CD14-positive monocyte (primary cell): ENCODE results near the gene SUSD6. TPM values are rescaled to one million over a fixed set of nuclear protein-coding genes. Genes with fewer than 3 reads are reported as not detected.

Source experiments
- DNase-seq, 3 donors: peaks; one replicate each; pipeline ENCODE4 v3.0.0-alpha.2; 2011 to 2022
- H2AFZ ChIP-seq: 2 replicates; pipeline ENCODE4 v1.6.0; 2012; ENCODE audit warnings: mild to moderate bottlenecking, low read depth, low read length, inconsistent platforms; ENCODE audit not compliant: insufficient read depth, poor library complexity, severe bottlenecking
- H3K27ac ChIP-seq, 2 donors: 1 replicate in 1 of 2; 2 replicates in 1 of 2; pipeline ENCODE4 v1.5.1; 2012 to 2013; ENCODE audit warnings: low read length in 2 of 2, control low read depth in 1 of 2, inconsistent platforms in 1 of 2, low read depth in 1 of 2, mild to moderate bottlenecking in 1 of 2
- H3K27me3 ChIP-seq, 2 donors: one replicate each; pipeline versions ENCODE4 v1.6.0 to v1.6.1; 2011 to 2013; ENCODE audit warnings: low read length in 2 of 2; ENCODE audit not compliant: control insufficient read depth in 2 of 2, insufficient read depth in 2 of 2
- H3K36me3 ChIP-seq, 2 donors: replicated peaks in 1 of 2; 1 replicate in 1 of 2; 2 replicates in 1 of 2; pipeline versions ENCODE4 v1.5.1 to v1.6.1; 2012 to 2013; ENCODE audit warnings: low read length in 2 of 2, control low read depth in 1 of 2, inconsistent platforms in 1 of 2, mild to moderate bottlenecking in 1 of 2; ENCODE audit not compliant: insufficient read depth in 2 of 2, control insufficient read depth in 1 of 2
- H3K4me1 ChIP-seq, 2 donors: 1 replicate in 1 of 2; 2 replicates in 1 of 2; pipeline versions ENCODE4 v1.5.1 to v1.6.1; 2012 to 2013; ENCODE audit warnings: low read length in 2 of 2, control low read depth in 1 of 2, inconsistent platforms in 1 of 2, mild to moderate bottlenecking in 1 of 2, moderate library complexity in 1 of 2; ENCODE audit not compliant: insufficient read depth in 2 of 2, control insufficient read depth in 1 of 2
- H3K4me2 ChIP-seq: replicated peaks from 2 replicates; pipeline ENCODE3; 2012; ENCODE audit warnings: low read length, moderate library complexity, mild to moderate bottlenecking; ENCODE audit not compliant: poor library complexity, severe bottlenecking; ENCODE audit errors: extremely low read depth
- H3K4me3 ChIP-seq, 3 experiments: fragments of 200-600 bp in 1 of 3; sonication (generic) in 1 of 3; replicated peaks in 1 of 3; 1 replicate in 2 of 3; 2 replicates in 1 of 3; pipeline ENCODE4 v1.5.1; 2011 to 2013; ENCODE audit warnings: low read length in 3 of 3, mild to moderate bottlenecking in 3 of 3, control low read depth in 2 of 3, low read depth in 2 of 3, inconsistent platforms in 1 of 3, moderate library complexity in 1 of 3
- H3K79me2 ChIP-seq: 2 replicates; pipeline ENCODE4 v1.6.0; 2012; ENCODE audit warnings: mild to moderate bottlenecking, control low read depth, inconsistent platforms, low read length, moderate library complexity; ENCODE audit not compliant: insufficient read depth
- H3K9ac ChIP-seq: 2 replicates; pipeline ENCODE4 v1.6.0; 2017; ENCODE audit warnings: low read length, mild to moderate bottlenecking; ENCODE audit not compliant: insufficient read depth, poor library complexity, severe bottlenecking
- H3K9me3 ChIP-seq, 2 donors: replicated peaks in 1 of 2; 1 replicate in 1 of 2; 2 replicates in 1 of 2; pipeline versions ENCODE4 v1.5.1 to v1.6.1; 2012 to 2013; ENCODE audit warnings: low read length in 2 of 2, control low read depth in 1 of 2; ENCODE audit not compliant: control insufficient read depth in 1 of 2, insufficient read depth in 1 of 2
- H4K20me1 ChIP-seq: 2 replicates; pipeline ENCODE4 v1.6.0; 2012; ENCODE audit warnings: mild to moderate bottlenecking, low read length, control low read depth, moderate library complexity; ENCODE audit not compliant: insufficient read depth
- H3K27ac Mint-ChIP-seq, 7 donors: one replicate each; pipeline ENCODE4 v1.8.0; 2020; ENCODE audit warnings: mild to moderate bottlenecking in 7 of 7, mixed read lengths in 7 of 7, moderate library complexity in 6 of 7, inconsistent platforms in 2 of 7
- H3K27me3 Mint-ChIP-seq, 3 donors: one replicate each; pipeline ENCODE4 v1.8.0; 2021 to 2022; ENCODE audit warnings: low read depth in 3 of 3, mild to moderate bottlenecking in 3 of 3, mixed read lengths in 3 of 3, moderate library complexity in 3 of 3, inconsistent platforms in 1 of 3
- H3K36me3 Mint-ChIP-seq, 2 donors: one replicate each; pipeline ENCODE4 v1.8.0; 2020; ENCODE audit warnings: mixed read lengths in 2 of 2, inconsistent platforms in 1 of 2, mild to moderate bottlenecking in 1 of 2
- H3K4me1 Mint-ChIP-seq: one replicate; pipeline ENCODE4 v1.8.0; 2020; ENCODE audit warnings: mild to moderate bottlenecking, mixed read lengths
- H3K4me3 Mint-ChIP-seq, 2 donors: one replicate each; pipeline ENCODE4 v1.8.0; 2020; ENCODE audit warnings: mild to moderate bottlenecking in 2 of 2, mixed read lengths in 2 of 2, moderate library complexity in 1 of 2
- H3K9me3 Mint-ChIP-seq, 7 donors: one replicate each; pipeline ENCODE4 v1.8.0; 2020 to 2022; ENCODE audit warnings: mixed read lengths in 7 of 7, mild to moderate bottlenecking in 6 of 7, moderate library complexity in 6 of 7, inconsistent platforms in 2 of 7
- WGBS: methylation state at CpG from one replicate; pipeline ENCODE4 v1.1.5; 2013; ENCODE audit warnings: missing lambda C conversion rate; ENCODE audit not compliant: insufficient coverage; 5-methylcytosine and 5-hydroxymethylcytosine counted together
- intact Hi-C, 2 donors: fragments of 100-400 bp; cut with micrococcal nuclease; formaldehyde crosslinking; loops; one replicate each; pipeline versions ENCODE4 v1.15.0 to v1.15.1; 2023
- polyA plus RNA-seq, 3 donors: library from polyadenylated mRNA; depleted of rRNA in 1 of 3; unstranded in 2 of 3; stranded (reverse) in 1 of 3; fragments of 300-500 nt in 2 of 3; fragments of >200 nt in 1 of 3; fragmentation: Illumina TruSeq in 2 of 3; gene quantifications; 1 replicate in 2 of 3; 2 replicates in 1 of 3; pipeline ENCODE4 v1.2.3, GENCODE V29; 2012 to 2021
- TF ChIP-seq, protein P1 (sequence below): fragments of 200-600 bp; IDR thresholded peaks from one replicate; pipeline ENCODE4 v1.8.0; 2022; ENCODE audit warnings: antibody characterized with exemption, mild to moderate bottlenecking

Gene SUSD6
- polyA plus RNA-seq, 3 donors, result 17.3 to 81.8 (median 30.1) TPM

DNA sequence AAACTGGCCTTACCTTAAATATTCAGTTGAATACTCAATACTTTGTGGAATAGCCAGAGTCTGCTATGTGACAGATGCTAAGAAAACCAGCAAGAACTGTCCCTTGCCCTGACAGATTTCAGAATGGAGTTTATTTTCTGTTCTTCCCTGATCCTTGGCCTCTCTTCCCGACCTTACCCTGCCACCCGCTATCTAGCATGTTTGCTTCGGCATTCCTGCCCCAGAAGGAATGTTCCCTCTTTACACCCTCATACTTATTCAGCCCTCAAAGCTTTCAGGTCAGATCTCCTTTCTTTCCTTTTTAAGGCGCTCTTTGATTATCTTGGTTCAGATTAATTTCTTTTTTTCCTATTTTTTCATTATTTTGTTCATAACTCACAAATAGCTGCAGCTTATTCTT lies 21.8 kb downstream of the SUSD6 start:
- TF ChIP-seq, protein P1, sequence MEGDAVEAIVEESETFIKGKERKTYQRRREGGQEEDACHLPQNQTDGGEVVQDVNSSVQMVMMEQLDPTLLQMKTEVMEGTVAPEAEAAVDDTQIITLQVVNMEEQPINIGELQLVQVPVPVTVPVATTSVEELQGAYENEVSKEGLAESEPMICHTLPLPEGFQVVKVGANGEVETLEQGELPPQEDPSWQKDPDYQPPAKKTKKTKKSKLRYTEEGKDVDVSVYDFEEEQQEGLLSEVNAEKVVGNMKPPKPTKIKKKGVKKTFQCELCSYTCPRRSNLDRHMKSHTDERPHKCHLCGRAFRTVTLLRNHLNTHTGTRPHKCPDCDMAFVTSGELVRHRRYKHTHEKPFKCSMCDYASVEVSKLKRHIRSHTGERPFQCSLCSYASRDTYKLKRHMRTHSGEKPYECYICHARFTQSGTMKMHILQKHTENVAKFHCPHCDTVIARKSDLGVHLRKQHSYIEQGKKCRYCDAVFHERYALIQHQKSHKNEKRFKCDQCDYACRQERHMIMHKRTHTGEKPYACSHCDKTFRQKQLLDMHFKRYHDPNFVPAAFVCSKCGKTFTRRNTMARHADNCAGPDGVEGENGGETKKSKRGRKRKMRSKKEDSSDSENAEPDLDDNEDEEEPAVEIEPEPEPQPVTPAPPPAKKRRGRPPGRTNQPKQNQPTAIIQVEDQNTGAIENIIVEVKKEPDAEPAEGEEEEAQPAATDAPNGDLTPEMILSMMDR, result no peak
- peaks cover 19 to 33% of the 10 kb centered on the region in 2 donors for H3K36me3 Mint-ChIP-seq
- Histone ChIP-seq H3K27me3 (no peaks in the 10 kb centered on the region), H3K4me1 (peaks cover 82 to 95% of the 10 kb centered on the region in 2 donors), H4K20me1 (peaks cover 100% of the 10 kb centered on the region), H3K9ac (no peak overlapping the region), H3K36me3 (no peaks in the 10 kb centered on the region), H3K9me3 (no peaks in the 10 kb centered on the region), H2AFZ (no peak overlapping the region), H3K27ac (peak overlapping the region in 1 of 2 donors; percentile 69), H3K4me2 (no peak overlapping the region), H3K79me2 (peaks cover 100% of the 10 kb centered on the region), H3K4me3 (no peak overlapping the region)
- H3K4me3 Mint-ChIP-seq, result no peak overlapping the region
- peaks cover 97% of the 10 kb centered on the region for H3K4me1 Mint-ChIP-seq
- intact Hi-C loops, result no loop called here
- peaks cover 0 to 2% (median 0%) of the 10 kb centered on the region in 7 donors for H3K9me3 Mint-ChIP-seq
- no peak overlapping the region for H3K27ac Mint-ChIP-seq
- peaks cover 0 to 2% (median 0%) of the 10 kb centered on the region in 3 donors for H3K27me3 Mint-ChIP-seq
- DNase-seq, result no peak
- WGBS, result 94% methylated on average over 2 of the region's 4 CpGs

DNA sequence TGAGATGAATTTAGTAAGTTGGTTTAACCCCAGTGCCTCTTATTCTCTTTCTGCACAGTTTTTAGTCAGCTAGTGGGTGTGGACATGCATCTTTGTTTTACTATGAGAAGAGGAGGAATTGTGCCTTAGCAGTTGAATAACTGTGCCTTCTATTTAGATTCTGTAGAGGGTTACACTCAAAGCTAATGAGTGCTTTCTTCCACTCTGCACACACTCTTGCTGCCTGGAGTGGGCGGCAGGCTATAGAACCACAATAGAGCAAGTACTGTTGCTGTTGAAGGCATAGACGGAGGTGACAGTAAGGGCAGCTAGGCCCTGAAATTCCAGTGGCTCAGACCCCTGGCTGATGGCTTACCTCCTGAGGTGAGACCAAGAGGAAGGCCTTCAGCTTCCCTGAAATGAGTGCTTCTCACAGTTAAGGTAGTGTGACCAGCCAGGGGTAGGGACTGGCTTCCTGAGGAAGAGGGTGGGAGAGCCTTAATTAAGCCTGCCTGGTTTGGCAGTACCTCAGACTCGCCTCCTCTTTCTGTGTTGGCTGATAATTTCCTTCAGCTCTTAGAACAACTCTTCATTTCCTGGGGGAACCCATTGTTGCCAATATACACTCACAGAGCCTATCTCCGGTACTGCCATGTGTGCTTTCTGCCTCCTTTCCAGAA lies 24.7 kb downstream of the SUSD6 start:
- Mint-ChIP-seq H3K9me3 (peaks cover 5 to 8% (median 6%) of the 10 kb centered on the region in 7 donors), H3K27ac (peak overlapping the region in 6 of 7 donors; percentile 49 to 91 (median 78)), H3K4me1 (peaks cover 85% of the 10 kb centered on the region), H3K4me3 (no peak overlapping the region), H3K36me3 (peaks cover 26 to 39% of the 10 kb centered on the region in 2 donors), H3K27me3 (peaks cover 0 to 2% (median 0%) of the 10 kb centered on the region in 3 donors)
- H3K79me2 ChIP-seq, result peaks cover 100% of the 10 kb centered on the region
- peak overlapping the region; percentile 31 to 76 for H3K27ac ChIP-seq
- no peak overlapping the region for H3K9ac ChIP-seq
- 77% methylated on average over 2 of the region's 4 CpGs for WGBS
- peaks cover 0 to 6% of the 10 kb centered on the region in 2 donors for H3K36me3 ChIP-seq
- peaks cover 0 to 5% of the 10 kb centered on the region in 2 donors for H3K9me3 ChIP-seq
- DNase-seq, result no peak
- intact Hi-C loops, result no loop called here
- no peak overlapping the region for H2AFZ ChIP-seq
- peaks cover 80 to 82% of the 10 kb centered on the region in 2 donors for H3K4me1 ChIP-seq
- no peak overlapping the region for H3K4me3 ChIP-seq
- peak overlapping the region; percentile 33 for H3K4me2 ChIP-seq
- H4K20me1 ChIP-seq, result peaks cover 100% of the 10 kb centered on the region
- H3K27me3 ChIP-seq, result no peaks in the 10 kb centered on the region
- TF ChIP-seq, protein P1, result no peak
